Stimulated activated CD4-positive, alpha-beta T cell treated with anti-CD3 and anti-CD28 coated beads, Interleukin-4, amount 100 ng/mL, for 24 hours (primary cell): ENCODE results near the gene C5orf15.

Source experiments
- DNase-seq: peaks from one replicate; pipeline ENCODE4 v3.0.0-alpha.2; 2020

The C5orf15 gene

GRCh38 chr5:133918316-133918715 is 50.1 kb downstream of the C5orf15 start:
- DNase-seq, result no peak

GRCh38 chr5:133917785-133918184 is 50.6 kb downstream of the C5orf15 start:
- DNase-seq, result no peak

GRCh38 chr5:133916914-133917313 is 51.5 kb downstream of the C5orf15 start:
- no peak for DNase-seq

GRCh38 chr5:133916479-133916878 is 51.9 kb downstream of the C5orf15 start:
- DNase-seq, result no peak

- DNase-seq, result no peak
Measured at GRCh38 chr5:133914434-133914833, 54.0 kb downstream of the C5orf15 start.

- DNase-seq, result no peak
Measured at GRCh38 chr5:133913413-133914155, 54.8 kb downstream of the C5orf15 start.

GRCh38 chr5:133912951-133913350 is 55.5 kb downstream of the C5orf15 start:
- DNase-seq, result no peak

GRCh38 chr5:133910571-133910970 is 57.9 kb downstream of the C5orf15 start:
- DNase-seq, result no peak

- no peak for DNase-seq
Measured at GRCh38 chr5:133909603-133910002, 58.8 kb downstream of the C5orf15 start.

GRCh38 chr5:133907075-133907474 is 61.4 kb downstream of the C5orf15 start:
- DNase-seq, result no peak

GRCh38 chr5:133906303-133906702 is 62.1 kb downstream of the C5orf15 start:
- DNase-seq, result no peak
